Measurements from ENCODE around the gene ADGRG1.

The ADGRG1 gene

DNA sequence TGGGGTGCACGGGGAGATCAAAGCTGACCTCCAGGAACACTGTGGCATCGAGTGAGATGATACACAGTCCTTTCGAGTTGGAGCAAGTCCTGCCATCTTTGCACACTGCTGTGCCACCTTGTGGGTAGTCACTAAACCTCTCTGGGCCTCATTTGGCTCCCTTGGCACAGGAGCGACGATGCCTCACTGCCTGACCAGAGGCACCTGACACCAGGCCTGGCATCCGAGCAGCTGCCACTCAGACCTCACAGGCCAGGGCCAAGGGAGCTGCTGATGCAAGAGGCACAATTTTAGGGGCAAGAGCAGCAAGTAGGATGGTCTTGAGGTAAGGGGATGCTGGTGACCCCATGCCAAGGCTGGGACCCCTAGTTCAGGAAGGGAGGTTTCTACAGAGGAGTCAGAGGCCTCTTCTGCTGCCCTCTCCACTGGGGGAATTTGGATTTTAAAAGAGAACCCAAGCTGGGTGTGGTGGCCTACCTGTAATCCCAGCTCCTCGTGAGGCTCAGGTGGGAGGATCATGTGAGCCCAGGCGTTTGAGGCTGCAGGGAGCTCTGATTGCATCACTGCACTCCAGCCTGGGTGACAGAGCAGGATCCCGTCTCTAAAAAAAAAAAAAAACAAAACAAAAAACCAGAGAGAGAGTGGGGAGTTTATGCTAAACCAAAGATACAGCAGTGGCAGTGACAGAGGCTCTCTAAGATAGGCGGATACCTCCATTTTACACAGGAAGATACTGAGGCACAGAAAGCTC lies 6.7 kb upstream of the ADGRG1 start:
- DNase-seq = no peak

DNA sequence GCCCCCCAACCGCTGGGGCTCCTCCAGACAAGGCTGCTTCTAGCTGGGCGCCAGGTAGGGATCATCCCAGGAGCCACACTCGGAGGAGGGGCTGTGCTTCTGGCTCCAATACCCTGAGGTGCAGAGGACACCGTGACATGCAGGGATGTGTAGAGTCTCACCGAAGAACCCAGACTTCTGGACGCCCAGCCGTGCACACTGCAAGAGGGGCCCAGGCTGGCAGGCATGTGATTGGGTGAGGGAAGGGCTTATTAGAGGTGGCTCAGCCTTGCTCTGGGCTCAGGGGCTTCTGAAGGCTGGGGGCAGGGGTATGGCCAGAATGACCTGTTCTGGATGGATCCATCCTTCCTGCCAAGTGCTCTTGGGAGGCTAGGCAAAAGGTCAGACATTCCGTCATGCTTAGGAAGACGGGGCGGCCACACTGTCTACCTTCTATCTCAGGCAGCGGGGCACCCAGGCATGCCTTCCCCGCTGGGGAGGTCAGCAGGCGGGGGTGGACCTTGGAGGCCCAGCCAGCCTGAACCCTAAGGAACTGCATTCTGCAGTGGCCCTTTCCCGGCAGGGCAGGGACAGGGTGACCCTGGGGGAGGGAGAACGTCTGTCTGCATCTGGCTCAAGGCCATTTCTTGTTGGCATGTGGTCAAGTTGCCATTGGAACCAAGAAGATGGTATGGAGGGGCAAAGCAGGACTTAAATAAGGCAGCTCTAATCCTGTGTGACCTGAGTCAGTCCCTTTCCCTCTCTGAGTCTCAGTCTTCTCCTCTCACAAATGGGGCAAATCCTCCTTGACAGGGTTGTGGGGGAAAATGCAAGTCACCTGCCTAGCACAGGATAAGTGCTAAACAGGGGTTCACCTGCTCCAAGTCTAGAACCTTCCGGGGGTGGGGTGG lies 5.8 kb upstream of the ADGRG1 start:
- no peak for DNase-seq

DNA sequence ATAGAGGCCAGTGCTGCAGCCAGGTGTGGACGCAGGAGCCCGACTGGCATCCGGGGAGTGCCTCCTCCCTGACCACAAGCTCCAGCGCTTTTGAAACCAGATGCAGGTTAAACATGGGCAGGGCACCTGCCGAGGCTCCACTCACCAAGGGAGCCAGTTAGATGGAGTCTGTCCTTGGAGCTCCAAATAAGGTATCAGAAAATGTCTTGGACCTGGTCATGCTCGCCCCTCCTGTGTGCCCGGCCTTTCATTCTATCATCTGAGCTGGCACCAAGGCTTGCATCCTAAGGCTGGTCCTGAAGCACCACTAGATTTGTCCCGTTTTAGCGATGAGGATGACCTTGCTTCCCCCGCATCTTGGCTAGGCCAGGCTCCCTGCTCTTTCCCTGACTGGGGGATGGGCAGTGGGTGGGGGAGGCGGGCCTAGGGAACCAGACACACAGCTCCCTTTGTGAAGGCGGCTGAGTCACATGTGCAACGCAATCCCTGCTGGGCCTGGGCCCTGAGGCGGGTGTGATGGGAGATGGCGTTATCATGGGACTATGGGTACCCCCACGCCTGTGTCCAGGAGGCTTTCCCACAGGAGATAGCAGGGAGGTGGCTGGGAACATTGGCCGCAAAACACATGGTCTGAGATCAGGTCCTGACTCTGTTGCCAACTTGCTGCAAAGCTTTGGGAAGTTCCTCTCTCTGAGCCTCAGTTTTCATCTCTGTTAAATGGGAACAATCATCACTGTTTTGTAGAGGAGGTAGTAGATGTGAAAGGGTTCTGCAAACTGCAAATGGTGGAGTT lies 5.0 kb upstream of the ADGRG1 start:
- no peak for DNase-seq

DNA sequence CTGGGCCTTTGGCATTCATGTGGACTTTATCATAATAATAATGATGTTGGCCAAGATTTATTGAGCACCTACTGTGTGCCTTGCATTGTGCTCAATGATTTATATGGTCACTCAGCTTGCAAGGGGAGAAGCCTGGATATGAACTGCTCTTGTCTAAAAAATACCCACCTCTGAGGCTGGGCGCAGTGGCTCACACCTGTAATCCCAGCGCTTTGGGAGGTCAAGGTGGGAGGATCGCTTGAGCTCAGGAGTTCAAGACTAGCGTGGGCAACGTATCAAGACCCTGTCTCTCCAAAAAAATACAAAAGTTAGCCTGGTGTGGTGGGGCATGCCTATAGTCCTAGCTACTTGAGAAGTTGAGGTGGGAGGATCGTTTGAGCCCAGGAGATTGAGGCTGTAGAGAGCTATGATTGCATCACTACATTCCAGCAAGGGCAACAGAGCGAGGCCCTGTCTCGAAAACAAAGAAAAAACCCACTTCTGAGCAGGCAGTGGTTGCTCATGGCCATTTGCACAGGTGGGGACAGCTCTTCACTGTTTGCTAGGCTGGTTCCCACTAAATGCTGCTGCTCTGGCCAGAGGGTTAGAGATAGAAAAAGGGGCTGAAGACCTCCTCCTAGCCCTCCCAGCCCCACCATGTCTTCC lies 4.3 kb upstream of the ADGRG1 start:
- DNase-seq = no peak

DNA sequence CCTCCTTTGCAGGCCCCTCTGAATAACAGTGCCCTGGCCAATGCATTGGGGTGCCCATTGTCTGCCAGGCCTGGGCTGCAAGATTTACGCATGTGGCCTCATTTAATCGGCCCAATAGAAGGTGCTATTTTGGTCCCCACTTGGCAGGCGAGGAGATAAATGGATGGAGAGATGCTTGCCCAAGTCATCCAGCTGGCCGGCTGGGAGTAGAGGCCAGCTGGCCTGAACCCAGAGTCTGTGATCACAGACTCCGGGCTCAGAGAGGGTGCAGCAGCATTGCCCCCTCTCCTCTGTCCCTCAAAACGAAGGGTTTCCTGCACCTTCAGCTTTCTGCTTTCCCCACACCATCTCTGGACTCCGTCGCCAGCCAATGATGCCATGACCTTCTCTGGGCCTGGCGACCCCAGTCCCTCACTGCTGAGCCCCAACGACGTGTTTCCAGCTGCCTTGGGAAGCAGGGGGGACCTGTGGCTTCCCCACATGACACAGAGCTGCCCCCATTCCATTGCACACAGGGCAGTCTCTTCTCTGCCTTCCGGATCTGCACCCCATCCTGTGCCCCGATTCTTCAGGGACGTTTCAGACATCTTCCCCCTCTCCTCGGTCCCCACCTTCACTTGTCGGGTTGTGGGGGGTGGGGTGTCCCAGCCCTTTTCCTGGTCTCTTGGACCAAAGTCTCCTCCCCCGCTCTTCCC lies 3.5 kb upstream of the ADGRG1 start:
- no peak for DNase-seq

DNA sequence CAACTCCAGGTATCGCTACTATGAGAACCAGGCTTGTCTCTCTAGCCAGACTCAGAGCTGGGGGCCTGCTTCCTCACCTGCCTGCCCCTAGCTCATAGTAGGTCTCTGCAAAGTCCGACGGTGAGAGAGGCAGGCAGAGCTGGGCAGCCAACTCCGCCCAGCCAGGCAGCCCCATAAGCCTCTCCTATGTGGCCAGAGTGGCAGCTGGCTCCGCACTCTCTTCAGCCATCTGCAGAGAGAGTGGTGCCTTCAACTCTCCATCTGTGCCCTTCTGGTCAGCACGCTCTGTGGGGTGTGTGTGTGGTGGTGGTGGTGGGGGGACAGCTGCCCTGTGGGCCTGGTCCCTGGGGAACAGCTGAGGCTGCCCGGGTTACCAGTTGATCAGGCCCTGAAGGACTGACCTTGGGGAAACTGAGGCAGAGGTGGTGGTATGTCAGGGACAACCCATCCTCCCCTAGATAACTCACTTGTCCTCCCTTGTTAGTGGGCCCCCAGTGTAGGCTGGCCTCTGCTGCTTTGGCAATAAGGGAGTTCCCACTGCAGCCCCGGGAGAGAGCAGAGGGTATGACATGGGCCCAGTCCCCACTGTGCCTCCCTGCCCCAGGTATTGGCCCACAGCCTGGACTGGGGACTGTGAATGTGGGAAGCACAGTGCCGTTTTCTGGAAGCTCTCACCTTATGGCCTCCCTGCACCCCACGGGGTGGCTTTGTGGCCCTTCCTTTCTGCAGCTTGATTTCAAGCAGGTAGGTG lies 1.8 kb upstream of the ADGRG1 start:
- no peak for DNase-seq

- peak; percentile 42 for DNase-seq
These were observed 1.1 kb upstream of the ADGRG1 start for GRCh38 chr16:57627184-57627871.

- peak; percentile 56 for DNase-seq
These were observed 408 bp downstream of the ADGRG1 start for GRCh38 chr16:57628783-57629293.

GRCh38 chr16:57629516-57630406 lies 1.3 kb downstream of the ADGRG1 start:
- peak; percentile 93 for DNase-seq

DNA sequence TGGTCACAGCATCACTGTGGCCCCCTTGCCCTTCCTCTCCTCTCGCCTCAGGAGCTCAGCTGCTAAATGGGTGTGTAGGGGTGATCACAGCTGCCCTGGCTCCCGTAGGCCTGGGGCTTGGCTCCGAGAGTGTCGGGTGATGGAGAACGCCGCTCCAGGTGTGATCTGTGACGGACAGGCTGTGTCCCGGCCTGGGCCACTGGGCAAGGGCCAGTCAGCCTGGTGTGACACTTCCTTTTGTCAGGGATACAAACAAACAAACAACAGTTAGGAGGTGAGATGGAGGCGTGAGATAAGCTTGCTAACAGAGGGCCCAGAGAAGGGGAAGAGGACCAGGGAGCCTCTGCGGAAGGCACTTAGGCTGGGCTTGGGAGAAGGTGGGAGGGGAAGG lies 2.0 kb downstream of the ADGRG1 start:
- DNase-seq = peak; percentile 51

GRCh38 chr16:57630931-57631845 lies 2.8 kb downstream of the ADGRG1 start:
- peak; percentile 64 for DNase-seq

GRCh38 chr16:57632568-57632967 lies 4.1 kb downstream of the ADGRG1 start:
- DNase-seq = peak; percentile 82

GRCh38 chr16:57633383-57634064 lies 5.1 kb downstream of the ADGRG1 start:
- DNase-seq = no peak

GRCh38 chr16:57634171-57634570 lies 5.7 kb downstream of the ADGRG1 start:
- DNase-seq = peak; percentile 46

GRCh38 chr16:57635266-57636097 lies 7.1 kb downstream of the ADGRG1 start:
- DNase-seq = no peak

GRCh38 chr16:57636184-57636583 lies 7.8 kb downstream of the ADGRG1 start:
- no peak for DNase-seq

- no peak for DNase-seq
These were observed 8.6 kb downstream of the ADGRG1 start for GRCh38 chr16:57637020-57637419.
